Dermis microvascular lymphatic vessel endothelial cell (primary cell): ENCODE data around the gene GPR89B. TPM values are rescaled to one million over a fixed set of nuclear protein-coding genes. Genes with fewer than 3 reads are reported as not detected.
"Not testable (repeated sequence)": the region's sequence is repeated elsewhere in the genome, so short reads cannot be mapped to it uniquely, and the experiment has no call there.

Experiments
- DNase-seq, 2 donors: peaks; one replicate each; pipeline versions ENCODE4 v3.0.0 to v3.0.0-alpha.2; 2010; ENCODE audit warnings: low read depth in 2 of 2
- total RNA-seq: library from RNA; depleted of rRNA; stranded (reverse); fragments of >200 nt; gene quantifications from 2 replicates; pipeline ENCODE4 v1.2.1, GENCODE V29; 2014

The GPR89B gene
- total RNA-seq, 1 donor from 2014 or later, result 9.6 TPM

DNA sequence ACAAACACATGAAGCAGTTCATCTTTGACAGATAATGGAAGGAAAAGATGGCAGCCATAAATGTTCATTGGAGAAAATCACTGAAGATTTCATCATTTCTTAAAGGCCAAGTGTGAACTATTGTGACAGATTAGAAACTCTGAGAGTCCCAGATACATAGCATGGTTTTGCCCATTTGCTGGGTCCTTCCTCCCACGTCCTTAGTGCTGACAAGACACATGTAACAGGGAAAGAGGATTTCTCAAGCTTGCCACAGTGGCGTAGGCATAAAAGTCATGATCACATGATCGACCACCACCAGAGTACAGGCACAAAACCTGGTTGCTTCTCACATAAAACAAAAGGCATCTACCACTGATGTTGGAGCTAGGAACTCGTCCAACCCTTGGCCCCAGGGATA lies 98.8 kb downstream of the GPR89B start:
- not testable (repeated sequence) for DNase-seq

DNA sequence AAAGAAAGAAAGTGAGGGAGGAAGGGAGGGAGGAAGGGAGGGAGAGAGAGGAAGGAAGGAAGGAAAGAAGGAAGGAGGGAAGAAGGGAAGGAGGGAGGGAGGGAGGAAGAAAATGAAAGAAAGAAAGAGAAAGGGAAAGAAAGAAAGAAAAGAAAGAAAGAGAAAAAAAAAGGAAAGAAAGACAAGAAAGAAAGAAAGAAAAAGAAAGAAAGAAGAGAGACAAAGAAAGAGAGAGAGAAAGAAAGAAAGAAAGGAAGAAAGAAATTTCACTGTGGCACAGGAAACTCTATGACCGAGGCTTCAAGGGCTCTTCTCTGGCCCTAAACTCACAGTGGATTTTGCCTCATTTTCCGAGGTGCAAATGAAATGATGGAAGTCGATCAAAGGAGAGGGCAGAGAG lies 104.0 kb downstream of the GPR89B start:
- not testable (repeated sequence) for DNase-seq

DNA sequence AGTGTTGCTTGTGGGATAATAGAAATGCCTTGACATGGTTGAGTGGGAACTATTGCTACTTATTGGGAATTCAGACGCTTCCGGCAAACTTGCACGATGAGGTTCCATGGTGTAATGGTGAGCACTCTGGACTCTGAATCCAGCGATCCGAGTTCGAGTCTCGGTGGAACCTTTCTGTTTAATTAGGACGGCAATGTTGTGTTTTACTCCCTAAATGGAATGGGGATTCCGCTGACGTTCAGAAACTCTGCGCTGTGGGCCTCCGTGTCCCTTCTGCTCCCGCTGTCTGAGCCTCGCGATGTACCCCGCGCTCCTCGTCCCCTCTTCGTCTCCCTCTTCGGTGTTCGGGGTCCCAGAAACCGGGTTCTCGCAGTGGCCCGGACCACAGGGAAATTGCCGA lies 104.5 kb downstream of the GPR89B start:
- DNase-seq, result not testable (repeated sequence)

DNA sequence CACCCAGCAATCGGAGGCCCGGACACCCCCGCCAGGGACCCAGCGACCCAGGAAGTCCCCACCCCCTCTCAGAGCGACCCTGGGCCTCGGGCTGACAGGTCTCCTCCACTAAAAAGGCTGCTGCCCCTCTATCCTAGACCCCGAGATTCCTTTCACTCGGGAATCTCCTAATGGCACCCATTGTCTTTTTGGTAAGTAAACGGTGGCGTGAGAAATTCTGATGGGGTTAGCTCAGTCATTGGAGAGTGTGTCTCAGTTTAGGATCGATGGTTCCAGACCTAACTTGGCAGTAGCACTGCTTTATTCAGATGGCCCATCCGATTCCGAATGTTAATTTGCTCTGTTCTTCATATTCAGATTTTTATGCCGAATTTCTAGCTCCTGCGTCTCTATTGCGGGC lies 104.9 kb downstream of the GPR89B start:
- DNase-seq, result not testable (repeated sequence)

DNA sequence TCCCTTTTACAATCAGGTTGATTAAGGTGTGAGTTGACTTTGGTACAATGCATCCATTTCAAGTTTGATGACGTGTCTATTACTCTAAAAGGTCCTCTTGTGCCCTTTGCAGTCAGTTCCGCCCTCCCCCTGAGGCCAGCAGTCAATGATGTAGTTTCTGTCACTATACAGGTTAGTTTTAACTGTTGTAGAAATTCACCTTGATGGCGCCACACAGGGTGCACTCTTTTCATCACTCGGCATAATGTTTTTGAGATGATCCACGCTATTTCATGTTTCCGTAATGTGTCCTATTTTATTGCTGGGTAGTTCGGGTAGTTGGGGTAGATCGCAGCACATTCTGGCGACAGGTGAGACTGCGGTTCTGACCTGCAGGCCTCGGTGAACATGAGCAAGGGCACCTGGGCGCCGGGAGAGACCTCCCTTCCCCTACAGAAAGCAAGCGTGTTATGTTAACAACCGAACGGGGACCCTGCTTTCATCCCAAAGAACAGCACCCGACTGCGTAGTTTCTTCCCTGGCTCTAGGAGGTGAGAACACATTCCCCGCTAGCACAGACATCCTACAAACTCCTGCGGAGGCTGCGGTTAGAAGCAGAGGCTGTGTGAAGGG lies 109.7 kb downstream of the GPR89B start:
- not testable (repeated sequence) for DNase-seq

DNA sequence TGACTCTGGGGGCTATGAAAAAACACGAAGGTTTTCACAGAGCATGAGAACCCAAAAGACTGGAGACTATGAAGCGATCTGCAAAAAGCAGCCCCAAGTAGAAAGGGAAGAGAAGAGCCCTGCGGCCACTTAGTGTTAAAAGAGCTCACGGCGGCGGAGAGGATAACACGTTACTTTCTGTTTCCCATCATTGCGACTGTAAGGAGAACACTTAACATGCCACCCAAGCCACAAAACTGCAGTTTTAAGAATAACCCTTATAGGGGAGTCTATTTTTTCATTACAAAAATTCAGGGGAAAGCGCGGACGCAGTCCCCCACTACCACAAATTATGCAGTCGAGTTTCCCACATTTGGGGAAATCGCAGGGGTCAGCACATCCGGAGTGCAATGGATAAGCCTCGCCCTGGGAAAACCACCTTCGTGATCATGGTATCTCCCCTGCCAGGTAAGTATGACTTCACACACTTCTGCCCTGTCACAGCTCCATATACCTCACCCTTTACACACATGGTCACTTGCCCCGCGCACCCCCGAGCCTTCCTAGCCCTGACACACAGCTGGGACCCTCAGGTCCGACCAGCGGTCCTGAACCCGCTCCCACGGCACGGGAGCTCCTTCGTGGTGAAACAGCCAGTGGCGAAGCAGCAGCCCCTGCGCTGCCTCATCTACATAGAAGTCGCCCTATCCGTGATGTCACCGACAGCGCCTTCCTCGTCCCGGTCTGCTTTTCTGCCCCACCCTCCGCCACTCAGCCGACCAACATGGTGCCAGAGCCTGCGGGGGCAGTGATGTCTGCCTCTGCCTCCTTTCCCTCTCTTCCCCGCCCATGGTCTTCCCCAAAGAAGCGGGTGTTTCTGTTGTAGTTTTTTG lies 110.5 kb downstream of the GPR89B start:
- DNase-seq, result peak; percentile 63 to 76

Other genes starting within 250 kb of the GPR89B start
- 0.26 and 0.51 TPM in 2 replicates for gene GJA5, start 167.8 kb upstream of the GPR89B start, total RNA-seq
- gene GJA8, start 25.6 kb upstream of the GPR89B start, total RNA-seq, result not detected in 2 replicates
- 2.7 and 4.2 TPM in 2 replicates for gene NBPF11, start 223.9 kb downstream of the GPR89B start, total RNA-seq